IMR-90 (cell line): ENCODE data around the gene PRSS56.

Experiments used
- CEBPB ChIP-seq: IDR thresholded peaks from 2 replicates; pipeline ENCODE4 v1.6.1; 2012; ENCODE audit warnings: low read depth, low read length, improper control_type of control experiment
- CHD1 ChIP-seq: IDR thresholded peaks from 2 replicates; pipeline ENCODE4 v1.6.1; 2012; ENCODE audit warnings: low read depth, low read length, improper control_type of control experiment
- CTCF ChIP-seq: conservative IDR thresholded peaks from 2 replicates; pipeline ENCODE4 v1.5.1; 2012; ENCODE audit warnings: mild to moderate bottlenecking, low read depth, low read length, improper control_type of control experiment
- MAFK ChIP-seq: IDR thresholded peaks from 2 replicates; pipeline ENCODE4 v1.6.1; 2012; ENCODE audit warnings: low read depth, low read length, improper control_type of control experiment
- MAZ ChIP-seq: IDR thresholded peaks from 2 replicates; pipeline ENCODE4 v1.6.1; 2012; ENCODE audit warnings: low read depth, mild to moderate bottlenecking, low read length, improper control_type of control experiment, moderate library complexity, borderline replicate concordance
- MXI1 ChIP-seq: IDR thresholded peaks from 2 replicates; pipeline ENCODE4 v1.6.1; 2012; ENCODE audit warnings: low read depth, mild to moderate bottlenecking, low read length, moderate library complexity, borderline replicate concordance
- NFE2L2 ChIP-seq: fragments of 150-350 bp; IDR thresholded peaks from 2 replicates; pipeline ENCODE4 v1.6.1; 2016; ENCODE audit warnings: low read depth, mild to moderate bottlenecking, low read length
- POLR2A ChIP-seq: IDR thresholded peaks from 2 replicates; pipeline ENCODE4 v1.6.1; 2012; ENCODE audit warnings: mild to moderate bottlenecking, low read depth, low read length
- RAD21 ChIP-seq: IDR thresholded peaks from 2 replicates; pipeline ENCODE4 v1.6.1; 2012; ENCODE audit warnings: low read length, improper control_type of control experiment
- SMC3 ChIP-seq: fragments of 150-350 bp; IDR thresholded peaks from 2 replicates; pipeline ENCODE4 v1.6.1; 2016; ENCODE audit warnings: low read depth, mild to moderate bottlenecking, antibody characterized with exemption, low read length, moderate library complexity
- TF ChIP-seq, protein P1 (sequence below): fragments of 150-350 bp; IDR thresholded peaks from 2 replicates; pipeline ENCODE4 v1.6.1; 2017; ENCODE audit warnings: mild to moderate bottlenecking, antibody characterized with exemption, low read length, low read depth

- TF ChIP-seq SMC3: no peak
- TF ChIP-seq RAD21: no peak
- no peak for TF ChIP-seq CTCF
- no peak for TF ChIP-seq POLR2A
- TF ChIP-seq, protein P1, sequence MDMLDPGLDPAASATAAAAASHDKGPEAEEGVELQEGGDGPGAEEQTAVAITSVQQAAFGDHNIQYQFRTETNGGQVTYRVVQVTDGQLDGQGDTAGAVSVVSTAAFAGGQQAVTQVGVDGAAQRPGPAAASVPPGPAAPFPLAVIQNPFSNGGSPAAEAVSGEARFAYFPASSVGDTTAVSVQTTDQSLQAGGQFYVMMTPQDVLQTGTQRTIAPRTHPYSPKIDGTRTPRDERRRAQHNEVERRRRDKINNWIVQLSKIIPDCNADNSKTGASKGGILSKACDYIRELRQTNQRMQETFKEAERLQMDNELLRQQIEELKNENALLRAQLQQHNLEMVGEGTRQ: no peak
- TF ChIP-seq MAZ: no peak
- TF ChIP-seq MXI1: no peak
- TF ChIP-seq CHD1: no peak
- no peak for TF ChIP-seq CEBPB
- no peak for TF ChIP-seq NFE2L2
- TF ChIP-seq MAFK: no peak
These were observed 52.9 kb downstream of the PRSS56 start for GRCh38 chr2:232573042-232573441.
